Vagina (tissue), 2 donors: ENCODE measurements around the gene HSPA2. TPM values are rescaled to one million over a fixed set of nuclear protein-coding genes. Genes with fewer than 3 reads are reported as not detected.
"Not testable (repeated sequence)": the region's sequence is repeated elsewhere in the genome, so short reads cannot be mapped to it uniquely, and the experiment has no call there.

Source experiments
- DNase-seq, 2 donors: peaks; one replicate each; pipeline ENCODE4 v3.0.0-alpha.2; 2017; ENCODE audit errors: extremely low spot score in 2 of 2
- H3K27ac ChIP-seq: fragments of 200-600 bp; sonication (generic); one replicate; pipeline ENCODE4 v1.5.1; 2019
- H3K27me3 ChIP-seq: fragments of 200-600 bp; sonication (generic); one replicate; pipeline ENCODE4 v1.5.1; 2019
- H3K36me3 ChIP-seq, 2 donors: fragments of 200-600 bp; sonication (generic); one replicate each; pipeline ENCODE4 v1.5.1; 2017 to 2019
- H3K4me1 ChIP-seq: fragments of 200-600 bp; sonication (generic); one replicate; pipeline ENCODE4 v1.5.1; 2019
- H3K4me3 ChIP-seq, 2 donors: fragments of 200-600 bp; sonication (generic); 1 replicate in 1 of 2; 2 replicates in 1 of 2; pipeline ENCODE4 v1.5.1; 2016 to 2019
- H3K9me3 ChIP-seq: fragments of 200-600 bp; sonication (generic); one replicate; pipeline ENCODE4 v1.5.1; 2019
- POLR2A ChIP-seq, 2 donors: fragments of 450-650 bp; IDR thresholded peaks; one replicate each; pipeline ENCODE4 v1.6.1; 2017; ENCODE audit warnings: antibody characterized with exemption in 2 of 2, mild to moderate bottlenecking in 2 of 2, moderate library complexity in 2 of 2
- POLR2AphosphoS5 ChIP-seq, 2 donors: sonication (generic); formaldehyde crosslinking; IDR thresholded peaks; one replicate each; pipeline ENCODE4 v1.9.0; 2017; ENCODE audit warnings: antibody characterized with exemption in 2 of 2, mild to moderate bottlenecking in 2 of 2, low read depth in 1 of 2; ENCODE audit not compliant: insufficient read depth in 1 of 2
- intact Hi-C: fragments of 100-400 bp; cut with DNase I; formaldehyde crosslinking; loops from one replicate; pipeline ENCODE4 v1.15.1; 2023
- total RNA-seq: library from RNA; depleted of rRNA; stranded (reverse); fragments of >200 nt; gene quantifications from one replicate; pipeline ENCODE4 v1.2.3, GENCODE V29; 2016
- TF ChIP-seq, protein P1 (sequence below), 3 experiments: fragments of 450-650 bp in 2 of 3; fragments of 200-600 bp in 1 of 3; sonication (generic) in 1 of 3; IDR thresholded peaks; one replicate each; pipeline ENCODE4 v1.5.1; 2017 to 2019; ENCODE audit warnings: antibody characterized with exemption in 3 of 3, mild to moderate bottlenecking in 2 of 3, moderate library complexity in 2 of 3

HSPA2 gene
- total RNA-seq, 1 donor from 2014 or later, result 47.4 TPM

DNA sequence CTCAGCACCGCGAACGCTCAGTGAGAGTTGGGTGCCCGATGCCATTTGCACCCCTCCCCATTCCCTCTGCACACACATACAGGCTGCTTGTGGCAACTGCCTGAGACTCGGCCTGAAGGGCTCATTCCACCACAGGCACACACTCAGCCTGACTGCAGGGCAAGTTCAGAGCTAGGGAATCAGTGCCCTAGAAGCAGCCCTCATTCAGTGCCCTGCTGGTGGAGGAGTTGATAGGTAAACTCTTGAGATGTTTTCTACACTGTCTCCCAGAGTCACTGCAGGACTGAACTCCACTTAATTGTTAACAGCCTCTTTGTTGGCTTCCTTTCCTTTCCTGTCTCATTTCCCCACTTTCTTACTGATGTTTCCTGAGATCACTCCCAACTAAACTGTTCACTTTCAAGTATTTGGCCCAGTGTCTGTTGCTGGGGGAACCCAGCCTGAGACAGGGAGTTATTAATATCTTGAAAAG, 26.1 kb downstream of the HSPA2 start:
- intact Hi-C loops, result no loop called here
- H3K9me3 ChIP-seq, result no peaks in the 10 kb centered on the region
- DNase-seq, result no peak
- TF ChIP-seq POLR2AphosphoS5 (IDR thresholded peaks at IDR 0.05; ENCODE audit: insufficient read depth in 1 of 2, low read depth in 1 of 2) (no peak), POLR2A (IDR thresholded peaks at IDR 0.05) (no peak)
- TF ChIP-seq, protein P1, sequence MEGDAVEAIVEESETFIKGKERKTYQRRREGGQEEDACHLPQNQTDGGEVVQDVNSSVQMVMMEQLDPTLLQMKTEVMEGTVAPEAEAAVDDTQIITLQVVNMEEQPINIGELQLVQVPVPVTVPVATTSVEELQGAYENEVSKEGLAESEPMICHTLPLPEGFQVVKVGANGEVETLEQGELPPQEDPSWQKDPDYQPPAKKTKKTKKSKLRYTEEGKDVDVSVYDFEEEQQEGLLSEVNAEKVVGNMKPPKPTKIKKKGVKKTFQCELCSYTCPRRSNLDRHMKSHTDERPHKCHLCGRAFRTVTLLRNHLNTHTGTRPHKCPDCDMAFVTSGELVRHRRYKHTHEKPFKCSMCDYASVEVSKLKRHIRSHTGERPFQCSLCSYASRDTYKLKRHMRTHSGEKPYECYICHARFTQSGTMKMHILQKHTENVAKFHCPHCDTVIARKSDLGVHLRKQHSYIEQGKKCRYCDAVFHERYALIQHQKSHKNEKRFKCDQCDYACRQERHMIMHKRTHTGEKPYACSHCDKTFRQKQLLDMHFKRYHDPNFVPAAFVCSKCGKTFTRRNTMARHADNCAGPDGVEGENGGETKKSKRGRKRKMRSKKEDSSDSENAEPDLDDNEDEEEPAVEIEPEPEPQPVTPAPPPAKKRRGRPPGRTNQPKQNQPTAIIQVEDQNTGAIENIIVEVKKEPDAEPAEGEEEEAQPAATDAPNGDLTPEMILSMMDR (IDR thresholded peaks at IDR 0.05), result no peak
- H3K36me3 ChIP-seq, result no peaks in the 10 kb centered on the region
- H3K27me3 ChIP-seq, result no peaks in the 10 kb centered on the region
- no peak overlapping the region for H3K27ac ChIP-seq
- no peak overlapping the region for H3K4me3 ChIP-seq
- H3K4me1 ChIP-seq, result peaks cover 15% of the 10 kb centered on the region

DNA sequence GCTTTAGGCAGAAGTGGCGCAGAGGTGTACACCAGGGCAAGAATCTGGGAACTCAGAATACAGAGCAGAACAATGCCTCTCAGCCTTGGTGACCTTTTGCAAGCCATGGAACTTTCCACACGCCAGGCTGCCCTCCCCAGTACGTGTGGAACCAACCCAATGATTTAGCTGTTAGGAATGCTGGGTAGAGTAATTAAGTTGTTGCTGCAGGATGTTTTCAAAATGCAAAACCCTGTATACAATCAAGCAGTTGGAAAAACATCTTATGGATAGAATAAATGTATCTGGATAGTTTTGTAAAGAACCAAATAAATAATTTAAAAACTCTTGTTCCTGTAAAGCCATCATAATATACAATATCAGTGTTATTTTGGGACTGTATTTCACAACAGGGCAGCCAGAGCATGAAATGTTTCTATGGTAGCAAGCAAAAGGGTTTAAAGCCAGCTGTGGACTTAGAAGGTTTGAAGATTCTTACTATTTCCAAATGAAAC, 28.6 kb downstream of the HSPA2 start:
- no peak for DNase-seq
- intact Hi-C loops, result no loop called here
- Histone ChIP-seq H3K4me1 (peaks cover 15% of the 10 kb centered on the region), H3K27me3 (no peaks in the 10 kb centered on the region), H3K36me3 (no peaks in the 10 kb centered on the region), H3K4me3 (no peak overlapping the region), H3K27ac (peak overlapping the region; percentile 24), H3K9me3 (no peaks in the 10 kb centered on the region)
- peak in 1 of 2 donors; percentile 86 for TF ChIP-seq POLR2AphosphoS5 (IDR thresholded peaks at IDR 0.05; ENCODE audit: insufficient read depth in 1 of 2, low read depth in 1 of 2)
- TF ChIP-seq POLR2A (IDR thresholded peaks at IDR 0.05), result no peak

DNA sequence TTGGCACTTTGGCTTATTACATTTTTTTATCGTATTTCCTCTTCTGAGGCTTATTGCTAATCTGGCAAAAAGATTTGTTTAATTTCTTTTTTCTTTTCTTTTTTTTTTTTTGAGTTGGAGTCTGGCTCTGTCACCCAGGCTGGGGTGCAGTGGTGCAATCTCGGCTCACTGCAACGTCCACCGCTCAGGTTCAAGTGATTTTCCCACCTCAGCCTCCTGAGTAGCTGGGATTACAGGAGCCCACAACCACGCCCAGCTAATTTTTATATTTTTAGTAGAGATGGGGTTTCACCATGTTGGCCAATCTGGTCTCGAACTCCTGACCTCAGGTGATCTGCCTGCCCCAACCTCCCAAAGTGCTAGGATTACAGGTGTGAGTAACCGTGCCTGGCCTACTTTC, 29.1 kb downstream of the HSPA2 start:
- intact Hi-C loops, H3K4me3 ChIP-seq, DNase-seq, H3K27me3 ChIP-seq, H3K36me3 ChIP-seq, H3K9me3 ChIP-seq: not testable (repeated sequence)
- peaks cover 15% of the 10 kb centered on the region for H3K4me1 ChIP-seq
- H3K27ac ChIP-seq, result peak overlapping the region; percentile 24

DNA sequence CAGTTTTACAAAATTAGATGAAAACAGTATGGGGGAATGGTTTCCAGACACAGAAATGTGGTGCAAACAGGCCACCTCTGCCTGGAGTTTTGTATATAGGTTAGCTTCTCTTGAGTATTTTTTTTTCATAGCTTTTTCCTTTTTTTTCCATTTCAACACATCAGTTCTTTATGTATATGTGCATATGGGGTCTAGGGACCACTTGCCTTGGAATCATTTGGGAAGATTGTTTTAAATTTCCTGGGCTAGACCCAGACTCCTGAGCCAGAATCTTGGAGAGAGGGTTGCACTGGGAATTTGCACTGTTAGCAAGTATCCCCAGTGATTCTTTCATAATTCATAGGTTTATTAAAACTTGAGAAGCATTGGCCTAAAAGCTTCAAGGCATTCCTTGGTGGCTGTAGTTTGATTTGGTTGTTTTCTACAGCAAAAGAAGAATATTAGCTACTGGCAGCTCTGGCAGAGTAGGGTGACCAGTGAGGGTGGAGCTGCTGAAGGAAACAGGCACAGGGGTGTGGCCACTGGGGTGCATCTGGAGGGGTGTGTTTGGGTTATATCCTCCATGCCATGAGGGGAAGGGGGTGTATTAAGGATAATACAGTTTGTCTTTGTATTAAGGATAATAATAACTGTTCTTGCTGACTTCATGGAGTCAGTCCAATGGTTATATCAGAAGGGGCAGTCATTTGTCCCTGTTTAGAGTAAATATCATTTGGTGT, 32.0 kb downstream of the HSPA2 start:
- TF ChIP-seq, protein P1 (IDR thresholded peaks at IDR 0.05), result no peak
- TF ChIP-seq POLR2A (IDR thresholded peaks at IDR 0.05) (no peak), POLR2AphosphoS5 (IDR thresholded peaks at IDR 0.05; ENCODE audit: insufficient read depth in 1 of 2, low read depth in 1 of 2) (no peak)
- intact Hi-C loops, result no loop called here
- no peak overlapping the region for H3K4me3 ChIP-seq
- no peak overlapping the region for H3K27ac ChIP-seq
- H3K27me3 ChIP-seq, result no peaks in the 10 kb centered on the region
- peaks cover 15% of the 10 kb centered on the region for H3K4me1 ChIP-seq
- no peaks in the 10 kb centered on the region for H3K9me3 ChIP-seq
- no peaks in the 10 kb centered on the region for H3K36me3 ChIP-seq
- peak in 1 of 2 donors; percentile 12 for DNase-seq

DNA sequence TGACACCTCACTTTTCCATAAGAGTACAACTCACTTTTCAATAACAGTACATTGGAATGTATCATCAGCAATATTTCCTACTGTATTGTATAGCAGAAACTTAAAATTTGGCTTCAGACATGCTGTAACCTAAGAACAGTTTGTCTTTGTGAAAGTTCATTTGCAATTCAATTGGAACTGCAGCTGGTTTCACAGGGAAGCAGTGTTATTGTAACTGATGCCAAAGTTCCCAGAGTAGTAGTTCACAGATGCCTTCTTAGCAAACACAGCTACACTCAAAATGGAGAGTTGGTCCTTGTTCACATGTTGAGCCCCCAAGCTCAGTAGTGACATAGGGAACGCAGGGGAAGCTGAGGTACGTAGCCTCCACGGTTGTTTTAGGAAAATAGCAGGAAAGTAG, 32.6 kb downstream of the HSPA2 start:
- no peak overlapping the region for H3K27ac ChIP-seq
- no peak for DNase-seq
- peaks cover 15% of the 10 kb centered on the region for H3K4me1 ChIP-seq
- intact Hi-C loops, result no loop called here
- no peaks in the 10 kb centered on the region for H3K36me3 ChIP-seq
- H3K27me3 ChIP-seq, result no peaks in the 10 kb centered on the region
- TF ChIP-seq POLR2A (IDR thresholded peaks at IDR 0.05) (no peak), POLR2AphosphoS5 (IDR thresholded peaks at IDR 0.05; ENCODE audit: insufficient read depth in 1 of 2, low read depth in 1 of 2) (no peak)
- TF ChIP-seq, protein P1 (IDR thresholded peaks at IDR 0.05), result no peak
- H3K4me3 ChIP-seq, result no peak overlapping the region
- H3K9me3 ChIP-seq, result no peaks in the 10 kb centered on the region
